ENCODE measurements around the gene DGUOK.

GRCh38 chr2:73982140-73982617 is 55.5 kb downstream of the DGUOK start:
- TF ChIP-seq POLR2A (IDR thresholded peaks at IDR 0.05; ENCODE audit: extremely low read depth, insufficient read length) (no peak), CTCF (IDR thresholded peaks at IDR 0.05; ENCODE audit: low read depth, low read length) (no peak), MYC (IDR thresholded peaks at IDR 0.05; ENCODE audit: low read depth, low read length) (no peak)

Measured in NB4 (cell line).